K562 (cell line): ENCODE measurements around the gene MYH6. TPM values are rescaled to one million over a fixed set of nuclear protein-coding genes. Genes with fewer than 3 reads are reported as not detected.

ENCODE experiments used
- ATAC-seq: fragments of 200-7000 bp; cut with Tn5 transposase; 3 replicates; pipeline ENCODE4 v1.9.1; 2020; ENCODE audit warnings: moderate library complexity
- BruUV-seq: library from RNA; stranded (reverse); fragments of 400-500 nt; replicated peaks from 2 replicates; lab custom pipeline; 2021; lab: Mats Ljungman, UMichigan
- CTCF ChIA-PET: fragments of 300-600 bp; formaldehyde crosslinking; extraction: SDS; loops from one replicate; lab custom pipeline; 2021; ENCODE audit warnings: low intra/inter-chr PET ratio; lab: Yijun Ruan, JAX
- POLR2A ChIA-PET: fragments of 300-600, 350-650 bp; sonication (Branson Sonifier 250); formaldehyde crosslinking; extraction: SDS; loops from one replicate; lab custom pipeline; 2021; ENCODE audit warnings: antibody characterized with exemption, inconsistent platforms; lab: Yijun Ruan, JAX
- DNase-seq, 4 experiments: peaks; one replicate each; pipeline versions ENCODE4 v3.0.0 to v3.0.0-alpha.2; 2011 to 2018; ENCODE audit warnings: low spot score in 3 of 4, mixed read lengths in 3 of 4; ENCODE audit errors: extremely low read depth in 1 of 4
- FAIRE-seq: peaks from 2 replicates; lab custom pipeline; 2011; peaks lifted over from hg19 to GRCh38; lab: Jason Lieb, UNC
- H2AFZ ChIP-seq: 2 replicates; pipeline ENCODE4 v1.6.0; 2011; ENCODE audit warnings: low read depth, low read length, control low read depth, inconsistent platforms
- H3K27ac ChIP-seq: fragments of 200-600 bp; 3 replicates; pipeline ENCODE4 v1.8.0; 2011; ENCODE audit warnings: low read depth, mild to moderate bottlenecking, control low read depth, inconsistent platforms, low read length, moderate library complexity, mixed read lengths; ENCODE audit errors: extremely low read depth
- H3K27me3 ChIP-seq, 2 experiments: fragments of 300-600 bp in 1 of 2; 2 replicates in 1 of 2; 3 replicates in 1 of 2; pipeline versions ENCODE4 v1.6.0 to v1.8.0; 2011; ENCODE audit warnings: inconsistent platforms in 2 of 2, low read length in 2 of 2, mild to moderate bottlenecking in 1 of 2, mixed read lengths in 1 of 2, moderate library complexity in 1 of 2; ENCODE audit not compliant: control insufficient read depth in 2 of 2, insufficient read depth in 2 of 2
- H3K36me3 ChIP-seq: fragments of 300-600 bp; 3 replicates; pipeline ENCODE4 v1.8.0; 2011; ENCODE audit warnings: mild to moderate bottlenecking, low read length, inconsistent platforms; ENCODE audit not compliant: control insufficient read depth, insufficient read depth
- H3K4me1 ChIP-seq, 2 experiments: fragments of 200-600 bp in 1 of 2; replicated peaks in 1 of 2; 2 replicates in 1 of 2; 3 replicates in 1 of 2; pipeline versions ENCODE4 v1.5.1 to v1.8.0; 2011; ENCODE audit warnings: inconsistent platforms in 2 of 2, low read length in 2 of 2, mild to moderate bottlenecking in 1 of 2, mixed read lengths in 1 of 2, moderate library complexity in 1 of 2; ENCODE audit not compliant: control insufficient read depth in 2 of 2, insufficient read depth in 2 of 2
- H3K4me2 ChIP-seq: 2 replicates; pipeline ENCODE4 v1.6.1; 2011; ENCODE audit warnings: low read length, control low read depth, inconsistent platforms, mixed read lengths; ENCODE audit not compliant: insufficient read depth
- H3K4me3 ChIP-seq: fragments of 200-600 bp; sonication (generic), shearing (Covaris generic); 2 replicates; pipeline ENCODE4 v1.5.1; 2016; ENCODE audit warnings: control low read depth, inconsistent platforms
- H3K79me2 ChIP-seq: fragments of 200-600 bp; 3 replicates; pipeline ENCODE4 v1.8.0; 2011; ENCODE audit warnings: low read length, inconsistent platforms; ENCODE audit not compliant: control insufficient read depth, insufficient read depth
- H3K9ac ChIP-seq, 2 experiments: 2 replicates each; pipeline versions ENCODE4 v1.6.0 to v1.6.1; 2011; ENCODE audit warnings: low read depth in 2 of 2, low read length in 2 of 2, control low read depth in 1 of 2, inconsistent platforms in 1 of 2, mild to moderate bottlenecking in 1 of 2, mixed read lengths in 1 of 2; ENCODE audit not compliant: insufficient read depth in 1 of 2
- H3K9me1 ChIP-seq: one replicate; pipeline ENCODE4 v1.6.0; 2011; ENCODE audit warnings: inconsistent platforms, mild to moderate bottlenecking, low read length, moderate library complexity; ENCODE audit not compliant: control insufficient read depth, insufficient read depth
- H3K9me3 ChIP-seq: replicated peaks from 2 replicates; pipeline ENCODE4 v1.5.1; 2011; ENCODE audit warnings: low read depth, low read length, inconsistent platforms; ENCODE audit not compliant: control insufficient read depth, insufficient read depth
- H4K20me1 ChIP-seq: replicated peaks from 2 replicates; pipeline ENCODE4 v1.6.1; 2011; ENCODE audit warnings: low read length, inconsistent platforms, mixed read lengths; ENCODE audit not compliant: control insufficient read depth, insufficient read depth
- ILK ChIP-seq: fragments of 450-650 bp; IDR thresholded peaks from 2 replicates; pipeline ENCODE4 v1.6.1; 2016; ENCODE audit warnings: missing genetic modification characterization, low read depth, mild to moderate bottlenecking, missing compliant biosample characterization, moderate library complexity, borderline replicate concordance
- TAL1 ChIP-seq: fragments of 450-650 bp; IDR thresholded peaks from 2 replicates; pipeline ENCODE4 v1.6.1; 2016; ENCODE audit warnings: mild to moderate bottlenecking
- TEAD1 ChIP-seq, 2 experiments: fragments of 450-650 bp in 1 of 2; sonication (generic) in 1 of 2; formaldehyde crosslinking; IDR thresholded peaks; 2 replicates each; pipeline versions ENCODE4 v1.4.0 to v1.8.0; 2020 to 2022; ENCODE audit warnings: mild to moderate bottlenecking in 2 of 2, missing genetic modification reagents in 1 of 2
- ZNF124 ChIP-seq: sonication (generic); formaldehyde crosslinking; IDR thresholded peaks from 2 replicates; pipeline ENCODE4 v1.8.1; 2022; ENCODE audit warnings: missing genetic modification reagents
- ZZZ3 ChIP-seq: fragments of 450-650 bp; IDR thresholded peaks from 2 replicates; pipeline ENCODE4 v1.6.1; 2016; ENCODE audit warnings: antibody characterized with exemption, mild to moderate bottlenecking, moderate library complexity
- WGBS: fragments of 100-300 bp; shearing (Covaris generic); methylation state at CpG from one replicate; pipeline ENCODE4 v1.1.6; 2016; ENCODE audit warnings: low coverage, mixed read lengths; ENCODE audit not compliant: insufficient coverage; ENCODE audit errors: missing lambda C conversion rate; 5-methylcytosine and 5-hydroxymethylcytosine counted together
- in situ Hi-C: fragments of 300-500 bp; cut with MboI; formaldehyde crosslinking; loops from 4 replicates; pipeline ENCODE4 v1.15.0; 2018; ENCODE audit warnings: inconsistent platforms, mixed read lengths
- intact Hi-C: fragments of 100-400 bp; cut with micrococcal nuclease; formaldehyde crosslinking; loops from 2 replicates; pipeline ENCODE4 v1.14.2; 2022
- polyA plus RNA-seq, 8 experiments: library from polyadenylated mRNA; depleted of rRNA in 4 of 8; stranded (reverse) in 5 of 8; unstranded in 3 of 8; fragments of >200 nt; fragmentation: Nextera tagmentation in 2 of 8; fragmentation: Illumina TruSeq in 1 of 8; extraction: Ambion mirVana in 2 of 8; extraction: Trizol in 1 of 8; gene quantifications; 2 replicates each; pipeline versions ENCODE4 v1.2.1 to v1.2.3, GENCODE V29; 2011 to 2014; ENCODE audit warnings: inconsistent platforms in 1 of 8, missing spikeins in 1 of 8
- total RNA-seq, 7 experiments: library from RNA; depleted of rRNA in 6 of 7; stranded (reverse); fragments of >200 nt in 6 of 7; fragmentation: Illumina TruSeq in 2 of 7; extraction: Trizol in 2 of 7; gene quantifications; 2 replicates each; pipeline versions ENCODE4 v1.2.1 to v1.2.3, GENCODE V29; 2011 to 2021; ENCODE audit warnings: low replicate concordance in 1 of 7
- TF ChIP-seq, protein P1 (sequence below): sonication (generic); formaldehyde crosslinking; IDR thresholded peaks from 2 replicates; pipeline ENCODE4 v1.8.1; 2023; ENCODE audit warnings: mild to moderate bottlenecking, missing genetic modification reagents, moderate library complexity
- TF ChIP-seq, protein P2 (sequence below): sonication (generic); formaldehyde crosslinking; IDR thresholded peaks from 2 replicates; pipeline ENCODE4 v1.8.1; 2022; ENCODE audit warnings: missing genetic modification reagents
- TF ChIP-seq, protein P3 (sequence below): fragments of 450-650 bp; IDR thresholded peaks from 2 replicates; pipeline ENCODE4 v1.6.1; 2016
- TF ChIP-seq, protein P4 (sequence below): fragments of 150-350 bp; conservative IDR thresholded peaks from 2 replicates; pipeline ENCODE4 v1.6.1; 2014; ENCODE audit warnings: low read length

Gene MYH6
- total and polyA plus RNA-seq, 9 of the 15 experiments (the other 6 are each of a cell fraction or from before 2014, with no cell fraction given) = not detected

DNA sequence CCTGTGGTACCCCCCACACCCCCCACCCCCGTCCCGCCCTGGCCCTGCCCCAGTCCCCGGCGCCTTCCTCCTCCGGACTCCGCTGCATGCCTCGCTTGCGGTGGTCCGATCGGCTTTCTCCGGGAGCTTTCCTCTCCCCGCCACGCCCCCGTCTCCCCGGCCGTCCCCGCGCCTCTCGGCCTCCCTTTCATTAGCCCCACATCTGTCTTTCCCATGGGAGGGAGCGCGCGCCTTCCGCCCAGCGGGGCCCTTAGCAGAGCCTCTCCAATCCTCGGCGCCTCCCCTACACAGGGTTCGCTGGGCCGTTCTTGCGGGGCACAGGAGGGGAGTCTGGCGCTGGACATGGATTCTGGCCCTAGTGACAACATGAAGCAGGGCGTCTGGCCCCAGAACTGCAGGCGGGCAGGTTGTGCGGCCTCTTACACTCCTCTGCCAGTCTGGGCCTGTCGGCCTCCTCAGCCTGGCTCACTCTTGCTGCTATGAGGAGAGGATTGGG is 41.6 kb downstream of the MYH6 start:
- Histone ChIP-seq H3K79me2 (no peaks in the 10 kb centered on the region), H3K27ac (no peak overlapping the region), H3K4me2 (no peak overlapping the region), H2AFZ (no peak overlapping the region), H3K27me3 (peaks cover 10 to 36% of the 10 kb centered on the region in 2 experiments; a peak in 4 of 5 replicates), H3K4me1 (peaks cover 0 to 16% of the 10 kb centered on the region in 2 experiments; a peak in 3 of 5 replicates), H3K9me1 (no peaks in the 10 kb centered on the region), H4K20me1 (no peaks in the 10 kb centered on the region; the same call in 1 of the 2 replicates), H3K9me3 (no peaks in the 10 kb centered on the region), H3K9ac (no peak overlapping the region), H3K36me3 (no peaks in the 10 kb centered on the region), H3K4me3 (no peak overlapping the region)
- POLR2A ChIA-PET = interaction anchor here (0.8 kb wide), 1 partner anchor 39 kb away, joined by 3 read pairs; no protein-coding TSS in a partner anchor
- TF ChIP-seq ZNF124 = no peak
- no peak for TF ChIP-seq TAL1
- TF ChIP-seq, protein P1, sequence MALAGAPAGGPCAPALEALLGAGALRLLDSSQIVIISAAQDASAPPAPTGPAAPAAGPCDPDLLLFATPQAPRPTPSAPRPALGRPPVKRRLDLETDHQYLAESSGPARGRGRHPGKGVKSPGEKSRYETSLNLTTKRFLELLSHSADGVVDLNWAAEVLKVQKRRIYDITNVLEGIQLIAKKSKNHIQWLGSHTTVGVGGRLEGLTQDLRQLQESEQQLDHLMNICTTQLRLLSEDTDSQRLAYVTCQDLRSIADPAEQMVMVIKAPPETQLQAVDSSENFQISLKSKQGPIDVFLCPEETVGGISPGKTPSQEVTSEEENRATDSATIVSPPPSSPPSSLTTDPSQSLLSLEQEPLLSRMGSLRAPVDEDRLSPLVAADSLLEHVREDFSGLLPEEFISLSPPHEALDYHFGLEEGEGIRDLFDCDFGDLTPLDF = no peak
- TF ChIP-seq TEAD1 (CRISPR knock-in tag; IDR thresholded peaks at IDR 0.05) = no peak
- TF ChIP-seq, protein P2, sequence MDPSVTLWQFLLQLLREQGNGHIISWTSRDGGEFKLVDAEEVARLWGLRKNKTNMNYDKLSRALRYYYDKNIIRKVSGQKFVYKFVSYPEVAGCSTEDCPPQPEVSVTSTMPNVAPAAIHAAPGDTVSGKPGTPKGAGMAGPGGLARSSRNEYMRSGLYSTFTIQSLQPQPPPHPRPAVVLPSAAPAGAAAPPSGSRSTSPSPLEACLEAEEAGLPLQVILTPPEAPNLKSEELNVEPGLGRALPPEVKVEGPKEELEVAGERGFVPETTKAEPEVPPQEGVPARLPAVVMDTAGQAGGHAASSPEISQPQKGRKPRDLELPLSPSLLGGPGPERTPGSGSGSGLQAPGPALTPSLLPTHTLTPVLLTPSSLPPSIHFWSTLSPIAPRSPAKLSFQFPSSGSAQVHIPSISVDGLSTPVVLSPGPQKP = no peak
- TF ChIP-seq, protein P3, sequence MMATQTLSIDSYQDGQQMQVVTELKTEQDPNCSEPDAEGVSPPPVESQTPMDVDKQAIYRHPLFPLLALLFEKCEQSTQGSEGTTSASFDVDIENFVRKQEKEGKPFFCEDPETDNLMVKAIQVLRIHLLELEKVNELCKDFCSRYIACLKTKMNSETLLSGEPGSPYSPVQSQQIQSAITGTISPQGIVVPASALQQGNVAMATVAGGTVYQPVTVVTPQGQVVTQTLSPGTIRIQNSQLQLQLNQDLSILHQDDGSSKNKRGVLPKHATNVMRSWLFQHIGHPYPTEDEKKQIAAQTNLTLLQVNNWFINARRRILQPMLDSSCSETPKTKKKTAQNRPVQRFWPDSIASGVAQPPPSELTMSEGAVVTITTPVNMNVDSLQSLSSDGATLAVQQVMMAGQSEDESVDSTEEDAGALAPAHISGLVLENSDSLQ = no peak
- no peak for TF ChIP-seq ILK (tag)
- TF ChIP-seq, protein P4, sequence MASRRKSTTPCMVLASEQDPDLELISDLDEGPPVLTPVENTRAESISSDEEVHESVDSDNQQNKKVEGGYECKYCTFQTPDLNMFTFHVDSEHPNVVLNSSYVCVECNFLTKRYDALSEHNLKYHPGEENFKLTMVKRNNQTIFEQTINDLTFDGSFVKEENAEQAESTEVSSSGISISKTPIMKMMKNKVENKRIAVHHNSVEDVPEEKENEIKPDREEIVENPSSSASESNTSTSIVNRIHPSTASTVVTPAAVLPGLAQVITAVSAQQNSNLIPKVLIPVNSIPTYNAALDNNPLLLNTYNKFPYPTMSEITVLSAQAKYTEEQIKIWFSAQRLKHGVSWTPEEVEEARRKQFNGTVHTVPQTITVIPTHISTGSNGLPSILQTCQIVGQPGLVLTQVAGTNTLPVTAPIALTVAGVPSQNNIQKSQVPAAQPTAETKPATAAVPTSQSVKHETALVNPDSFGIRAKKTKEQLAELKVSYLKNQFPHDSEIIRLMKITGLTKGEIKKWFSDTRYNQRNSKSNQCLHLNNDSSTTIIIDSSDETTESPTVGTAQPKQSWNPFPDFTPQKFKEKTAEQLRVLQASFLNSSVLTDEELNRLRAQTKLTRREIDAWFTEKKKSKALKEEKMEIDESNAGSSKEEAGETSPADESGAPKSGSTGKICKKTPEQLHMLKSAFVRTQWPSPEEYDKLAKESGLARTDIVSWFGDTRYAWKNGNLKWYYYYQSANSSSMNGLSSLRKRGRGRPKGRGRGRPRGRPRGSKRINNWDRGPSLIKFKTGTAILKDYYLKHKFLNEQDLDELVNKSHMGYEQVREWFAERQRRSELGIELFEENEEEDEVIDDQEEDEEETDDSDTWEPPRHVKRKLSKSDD = no peak
- TF ChIP-seq ZZZ3 = no peak
- intact Hi-C loops (no loop called here), in situ Hi-C loops (no loop called here)
- FAIRE-seq (no peak), DNase-seq (peak in 2 of 4 experiments; percentile 39 to 42), ATAC-seq (peak; percentile 45; the same call in 2 of the 3 replicates)
- CTCF ChIA-PET = no interaction called here
- no TSS peak for BruUV-seq
- 12% methylated on average over 7 of the region's 34 CpGs for WGBS
